HepG2 (cell line): Measurements from ENCODE around the gene ADCYAP1R1. TPM values are rescaled to one million over a fixed set of nuclear protein-coding genes. Genes with fewer than 3 reads are reported as not detected.

Source experiments
- ATAC-seq: fragments of 200-7000 bp; cut with Tn5 transposase; 3 replicates; pipeline ENCODE4 v1.9.1; 2020; ENCODE audit warnings: mild to moderate bottlenecking, moderate library complexity
- BruUV-seq: library from RNA; stranded (reverse); fragments of 400-500 nt; replicated peaks from 2 replicates; lab custom pipeline; 2021; lab: Mats Ljungman, UMichigan
- CTCF ChIA-PET: fragments of 300-600 bp; formaldehyde crosslinking; extraction: SDS; loops from one replicate; lab custom pipeline; 2021; ENCODE audit warnings: low total read pairs, inconsistent platforms, low intra/inter-chr PET ratio; lab: Yijun Ruan, JAX
- POLR2A ChIA-PET: fragments of 350-600 bp; sonication (Branson Sonifier 250); formaldehyde crosslinking; loops from one replicate; lab custom pipeline; 2020; ENCODE audit warnings: antibody characterized with exemption, inconsistent platforms; lab: Yijun Ruan, JAX
- DNase-seq: peaks from one replicate; pipeline ENCODE4 v3.0.0-alpha.2; 2015; ENCODE audit warnings: low spot score
- FAIRE-seq: peaks from 3 replicates; lab custom pipeline; 2011; peaks lifted over from hg19 to GRCh38; lab: Jason Lieb, UNC
- H2AFZ ChIP-seq: one replicate; pipeline ENCODE4 v1.6.1; 2011; ENCODE audit warnings: low read length, inconsistent platforms
- H3K27ac ChIP-seq: fragments of 300-600 bp; 3 replicates; pipeline ENCODE4 v1.8.0; 2011; ENCODE audit warnings: mixed run types, mild to moderate bottlenecking, mixed read lengths, low read length, inconsistent platforms; ENCODE audit not compliant: insufficient read depth; ENCODE audit errors: extremely low read length
- H3K27me3 ChIP-seq, 2 experiments: fragments of 200-600 bp in 1 of 2; 2 replicates in 1 of 2; 3 replicates in 1 of 2; pipeline versions ENCODE4 v1.6.0 to v1.8.0; 2011; ENCODE audit warnings: low read length in 2 of 2, mild to moderate bottlenecking in 2 of 2, moderate library complexity in 2 of 2, inconsistent platforms in 1 of 2; ENCODE audit not compliant: insufficient read depth in 2 of 2, control insufficient read depth in 1 of 2
- H3K36me3 ChIP-seq, 2 experiments: fragments of 200-600 bp in 1 of 2; replicated peaks in 1 of 2; 2 replicates in 1 of 2; 3 replicates in 1 of 2; pipeline versions ENCODE4 v1.5.1 to v1.8.0; 2011; ENCODE audit warnings: low read length in 2 of 2, inconsistent platforms in 1 of 2; ENCODE audit not compliant: insufficient read depth in 2 of 2, control insufficient read depth in 1 of 2
- H3K4me1 ChIP-seq: 2 replicates; pipeline ENCODE4 v1.5.1; 2012; ENCODE audit warnings: low read length, inconsistent platforms; ENCODE audit not compliant: insufficient read depth
- H3K4me2 ChIP-seq: 2 replicates; pipeline ENCODE4 v1.6.0; 2011; ENCODE audit warnings: low read depth, low read length, inconsistent platforms
- H3K4me3 ChIP-seq, 3 experiments: fragments of 200-600 bp in 1 of 3; sonication (generic), shearing (Covaris generic) in 1 of 3; replicated peaks in 1 of 3; 2 replicates each; pipeline ENCODE4 v1.5.1; 2011 to 2016; ENCODE audit warnings: low read length in 3 of 3, inconsistent platforms in 2 of 3, low read depth in 2 of 3, mild to moderate bottlenecking in 2 of 3, control low read depth in 1 of 3, mixed read lengths in 1 of 3; ENCODE audit not compliant: insufficient read depth in 1 of 3
- H3K79me2 ChIP-seq: one replicate; pipeline ENCODE4 v1.6.1; 2011; ENCODE audit warnings: low read length, inconsistent platforms; ENCODE audit not compliant: insufficient read depth
- H3K9ac ChIP-seq: 2 replicates; pipeline ENCODE4 v1.6.0; 2011; ENCODE audit warnings: mild to moderate bottlenecking, low read depth, low read length, inconsistent platforms; ENCODE audit not compliant: insufficient read depth
- H3K9me3 ChIP-seq: 2 replicates; pipeline ENCODE4 v1.5.1; 2012; ENCODE audit warnings: mild to moderate bottlenecking, low read length
- H4K20me1 ChIP-seq: 2 replicates; pipeline ENCODE4 v1.6.0; 2011; ENCODE audit warnings: inconsistent platforms, mild to moderate bottlenecking, low read length, moderate library complexity; ENCODE audit not compliant: insufficient read depth
- FOXK1 ChIP-seq: sonication (generic); formaldehyde crosslinking; IDR thresholded peaks from 2 replicates; pipeline ENCODE4 v1.4.0; 2020; ENCODE audit warnings: low read depth, missing genetic modification reagents, borderline replicate concordance
- KLF11 ChIP-seq: IDR thresholded peaks from 2 replicates; pipeline ENCODE4 v1.6.1; 2016; ENCODE audit warnings: missing compliant biosample characterization
- MYC ChIP-seq: sonication (generic); formaldehyde crosslinking; IDR thresholded peaks from 2 replicates; pipeline ENCODE4 v1.9.0; 2021; ENCODE audit warnings: missing genetic modification reagents, borderline replicate concordance
- POLR2A ChIP-seq, 2 experiments: IDR thresholded peaks; 2 replicates each; pipeline ENCODE4 v1.6.1; 2011; ENCODE audit warnings: low read depth in 2 of 2, low read length in 2 of 2, mild to moderate bottlenecking in 1 of 2, moderate library complexity in 1 of 2; ENCODE audit not compliant: insufficient read depth in 1 of 2
- SP140L ChIP-seq: sonication (generic); formaldehyde crosslinking; IDR thresholded peaks from 2 replicates; pipeline ENCODE4 v1.4.0; 2020; ENCODE audit warnings: missing genetic modification reagents, borderline replicate concordance
- STAG1 ChIP-seq: sonication (generic); formaldehyde crosslinking; IDR thresholded peaks from 2 replicates; pipeline ENCODE4 v1.4.0; 2020; ENCODE audit warnings: missing genetic modification reagents
- TAF15 ChIP-seq: fragments of 200-400 bp; formaldehyde crosslinking; IDR thresholded peaks from one replicate; pipeline ENCODE4 v1.6.1; 2018; ENCODE audit warnings: mild to moderate bottlenecking, low read depth, low read length; ENCODE audit not compliant: poor library complexity, severe bottlenecking
- ZBTB20 ChIP-seq: sonication (generic); formaldehyde crosslinking; IDR thresholded peaks from 2 replicates; pipeline ENCODE4 v1.8.1; 2023; ENCODE audit warnings: missing genetic modification reagents, low read depth, mild to moderate bottlenecking, borderline replicate concordance
- ZBTB38 ChIP-seq: sonication (generic); formaldehyde crosslinking; IDR thresholded peaks from 2 replicates; pipeline ENCODE4 v1.5.1; 2020; ENCODE audit warnings: mild to moderate bottlenecking, missing genetic modification reagents
- ZNF260 ChIP-seq: sonication (generic); formaldehyde crosslinking; IDR thresholded peaks from 2 replicates; pipeline ENCODE4 v1.4.0; 2020; ENCODE audit warnings: missing genetic modification reagents, low read depth, mild to moderate bottlenecking, borderline replicate concordance
- ZNF430 ChIP-seq: sonication (generic); formaldehyde crosslinking; IDR thresholded peaks from 2 replicates; pipeline ENCODE4 v1.9.0; 2021; ENCODE audit warnings: mild to moderate bottlenecking, missing genetic modification reagents
- ZNF678 ChIP-seq: sonication (generic); formaldehyde crosslinking; IDR thresholded peaks from 2 replicates; pipeline ENCODE4 v1.4.0; 2020; ENCODE audit warnings: mild to moderate bottlenecking, missing genetic modification reagents
- WGBS: methylation state at CpG from one replicate; pipeline ENCODE4 v1.1.6; 2017; ENCODE audit warnings: low lambda C conversion rate; 5-methylcytosine and 5-hydroxymethylcytosine counted together
- in situ Hi-C: cut with HindIII; loops from 2 replicates; pipeline ENCODE4 v1.10.0; 2017; ENCODE audit warnings: low pct_unique_long_range_greater_than_20kb; ENCODE audit not compliant: extremely low pct_ligation_motif_present
- intact Hi-C: fragments of 100-400 bp; cut with micrococcal nuclease; formaldehyde crosslinking; loops from one replicate; pipeline ENCODE4 v1.10.0; 2022; ENCODE audit not compliant: unreplicated experiment
- polyA plus RNA-seq, 8 experiments: library from polyadenylated mRNA; depleted of rRNA in 3 of 8; stranded (reverse) in 7 of 8; unstranded in 1 of 8; fragments of >200 nt; fragmentation: Illumina TruSeq in 4 of 8; extraction: Trizol in 4 of 8; gene quantifications; 2 replicates each; pipeline versions ENCODE4 v1.2.1 to v1.2.3, GENCODE V29; 2011 to 2016; ENCODE audit warnings: low read depth in 4 of 8, missing spikeins in 1 of 8, mixed read lengths in 1 of 8; ENCODE audit not compliant: insufficient read depth in 1 of 8
- total RNA-seq, 5 experiments: library from RNA; depleted of rRNA; stranded (reverse); fragments of >200 nt; fragmentation: Illumina TruSeq; extraction: Trizol; gene quantifications; 2 replicates each; pipeline ENCODE4 v1.2.3, GENCODE V29; 2016; ENCODE audit warnings: low read depth in 1 of 5
- TF ChIP-seq, protein P1 (sequence below): sonication (generic); formaldehyde crosslinking; IDR thresholded peaks from 2 replicates; pipeline ENCODE4 v1.5.0; 2020; ENCODE audit warnings: mild to moderate bottlenecking, missing genetic modification reagents
- TF ChIP-seq, protein P2 (sequence below): sonication (generic); formaldehyde crosslinking; IDR thresholded peaks from 2 replicates; pipeline ENCODE4 v1.8.1; 2023; ENCODE audit warnings: mild to moderate bottlenecking, missing genetic modification reagents, borderline replicate concordance

The ADCYAP1R1 gene
- total and polyA plus RNA-seq, 2 of the 13 experiments (the other 11 are each of a cell fraction or from before 2014, with no cell fraction given), result not detected

DNA sequence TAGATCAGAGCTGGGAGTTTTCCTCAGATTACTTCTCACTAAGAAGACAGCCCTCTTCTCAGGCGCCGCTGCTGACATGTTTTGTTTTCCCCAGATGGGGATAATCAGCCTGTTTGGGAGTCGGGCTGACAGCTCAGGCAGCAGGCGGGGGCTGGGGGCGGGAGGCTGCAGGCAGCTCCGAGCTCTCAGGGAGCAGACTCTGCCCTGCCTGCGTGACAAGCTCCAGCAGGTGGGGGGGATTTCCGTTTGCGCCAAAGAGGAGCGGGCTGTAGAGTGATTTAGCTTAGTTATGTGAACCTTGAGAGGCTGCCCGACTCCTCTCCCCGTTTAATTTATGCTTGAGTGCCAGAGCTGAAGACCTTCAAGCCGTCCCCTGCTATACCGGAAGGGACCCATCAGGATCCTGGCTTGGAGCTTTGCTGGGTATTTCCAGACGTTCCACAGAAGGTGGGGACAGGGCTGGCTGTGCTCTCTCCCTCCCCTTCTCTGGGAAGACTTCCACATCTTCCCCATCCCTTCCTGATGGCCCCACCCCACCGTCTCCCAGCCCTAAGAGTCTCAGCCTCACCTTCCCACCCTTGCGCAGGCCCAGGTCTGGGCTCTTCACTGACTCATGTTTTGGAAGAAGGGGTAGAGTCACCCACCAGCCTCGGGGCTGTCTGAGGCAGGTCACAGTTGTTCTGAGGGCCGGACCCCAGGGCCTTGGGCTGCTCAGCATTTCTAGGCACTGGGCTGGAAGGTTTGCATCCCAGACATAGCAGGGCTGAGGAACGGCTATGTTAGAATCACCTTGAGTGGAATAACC is 24.7 kb upstream of the ADCYAP1R1 start:
- intact Hi-C loops (no loop called here), in situ Hi-C loops (no loop called here)
- POLR2A ChIA-PET, result no interaction called here
- peaks cover 2 to 18% of the 10 kb centered on the region in 2 experiments; a peak in 3 of 5 replicates for H3K27me3 ChIP-seq
- 14% methylated on average over 14 of the region's 20 CpGs for WGBS
- DNase-seq (no peak), FAIRE-seq (no peak), ATAC-seq (peak; percentile 36)
- H3K27ac ChIP-seq, result no peak overlapping the region
- CTCF ChIA-PET, result no interaction called here
- no peak overlapping the region for H3K4me2 ChIP-seq
- H3K9me3 ChIP-seq, result no peaks in the 10 kb centered on the region
- no peaks in the 10 kb centered on the region for H3K4me1 ChIP-seq
- no peak overlapping the region for H3K4me3 ChIP-seq
- H3K79me2 ChIP-seq, result no peaks in the 10 kb centered on the region
- no peaks in the 10 kb centered on the region for H3K36me3 ChIP-seq
- no TSS peak for BruUV-seq
- H2AFZ ChIP-seq, result no peak overlapping the region
- no peaks in the 10 kb centered on the region for H4K20me1 ChIP-seq
- no peak for TF ChIP-seq ZNF678
- TF ChIP-seq STAG1, result no peak
- TF ChIP-seq MYC (CRISPR knock-in tag), result no peak
- no peak for TF ChIP-seq SP140L (CRISPR knock-in tag)
- no peak for TF ChIP-seq ZNF260 (CRISPR knock-in tag)
- TF ChIP-seq ZNF430 (CRISPR knock-in tag), result no peak
- no peak for TF ChIP-seq POLR2A (IDR thresholded peaks at IDR 0.05; ENCODE audit: insufficient read depth in 1 of 2, low read depth in 2 of 2, low read length in 2 of 2)
- TF ChIP-seq FOXK1 (CRISPR knock-in tag), result no peak
- no peak for TF ChIP-seq TAF15
- no peak for TF ChIP-seq ZBTB20 (CRISPR knock-in tag)
- TF ChIP-seq, protein P1, sequence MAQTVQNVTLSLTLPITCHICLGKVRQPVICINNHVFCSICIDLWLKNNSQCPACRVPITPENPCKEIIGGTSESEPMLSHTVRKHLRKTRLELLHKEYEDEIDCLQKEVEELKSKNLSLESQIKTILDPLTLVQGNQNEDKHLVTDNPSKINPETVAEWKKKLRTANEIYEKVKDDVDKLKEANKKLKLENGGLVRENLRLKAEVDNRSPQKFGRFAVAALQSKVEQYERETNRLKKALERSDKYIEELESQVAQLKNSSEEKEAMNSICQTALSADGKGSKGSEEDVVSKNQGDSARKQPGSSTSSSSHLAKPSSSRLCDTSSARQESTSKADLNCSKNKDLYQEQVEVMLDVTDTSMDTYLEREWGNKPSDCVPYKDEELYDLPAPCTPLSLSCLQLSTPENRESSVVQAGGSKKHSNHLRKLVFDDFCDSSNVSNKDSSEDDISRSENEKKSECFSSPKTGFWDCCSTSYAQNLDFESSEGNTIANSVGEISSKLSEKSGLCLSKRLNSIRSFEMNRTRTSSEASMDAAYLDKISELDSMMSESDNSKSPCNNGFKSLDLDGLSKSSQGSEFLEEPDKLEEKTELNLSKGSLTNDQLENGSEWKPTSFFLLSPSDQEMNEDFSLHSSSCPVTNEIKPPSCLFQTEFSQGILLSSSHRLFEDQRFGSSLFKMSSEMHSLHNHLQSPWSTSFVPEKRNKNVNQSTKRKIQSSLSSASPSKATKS (CRISPR knock-in tag), result no peak
- TF ChIP-seq ZBTB38 (CRISPR knock-in tag), result no peak
- TF ChIP-seq KLF11 (CRISPR knock-in tag), result no peak
- TF ChIP-seq, protein P2, sequence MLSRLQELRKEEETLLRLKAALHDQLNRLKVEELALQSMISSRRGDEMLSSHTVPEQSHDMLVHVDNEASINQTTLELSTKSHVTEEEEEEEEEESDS (CRISPR knock-in tag), result no peak
- no peak overlapping the region for H3K9ac ChIP-seq
